H9 (cell line): Measurements from ENCODE around the gene RITA1. TPM values are rescaled to one million over a fixed set of nuclear protein-coding genes. Genes with fewer than 3 reads are reported as not detected.

Experiments used
- DNase-seq: peaks from one replicate; pipeline ENCODE4 v3.0.0-alpha.2; 2017
- H2AFZ ChIP-seq: one replicate; pipeline ENCODE4 v1.6.1; 2013; ENCODE audit warnings: mild to moderate bottlenecking, low read length, control low read depth, moderate library complexity
- H2AK5ac ChIP-seq: 2 replicates; pipeline ENCODE4 v1.6.1; 2013; ENCODE audit warnings: low read length, control low read depth, mixed read lengths; ENCODE audit not compliant: insufficient read length
- H2BK120ac ChIP-seq: one replicate; pipeline ENCODE4 v1.6.1; 2013; ENCODE audit warnings: low read depth, mild to moderate bottlenecking, low read length, control low read depth, inconsistent platforms; ENCODE audit not compliant: poor library complexity, severe bottlenecking
- H2BK12ac ChIP-seq: 2 replicates; pipeline ENCODE4 v1.6.1; 2013; ENCODE audit warnings: low read length, control low read depth, mixed read lengths, low read depth; ENCODE audit not compliant: insufficient read length
- H2BK15ac ChIP-seq: 2 replicates; pipeline ENCODE4 v1.6.1; 2013; ENCODE audit warnings: low read depth, low read length, control low read depth
- H2BK20ac ChIP-seq: one replicate; pipeline ENCODE4 v1.6.1; 2013; ENCODE audit warnings: low read depth, mild to moderate bottlenecking, low read length, control low read depth, inconsistent platforms; ENCODE audit not compliant: poor library complexity, severe bottlenecking
- H2BK5ac ChIP-seq: 2 replicates; pipeline ENCODE4 v1.6.1; 2013; ENCODE audit warnings: low read length, control low read depth, mixed read lengths; ENCODE audit not compliant: insufficient read length
- H3K14ac ChIP-seq: 2 replicates; pipeline ENCODE4 v1.6.1; 2013; ENCODE audit warnings: low read length, control low read depth; ENCODE audit not compliant: insufficient read depth
- H3K18ac ChIP-seq: 2 replicates; pipeline ENCODE4 v1.6.1; 2013; ENCODE audit warnings: low read depth, mild to moderate bottlenecking, mixed read lengths, low read length, control low read depth; ENCODE audit not compliant: insufficient read length
- H3K23ac ChIP-seq: 2 replicates; pipeline ENCODE4 v1.6.1; 2013; ENCODE audit warnings: low read length, control low read depth, mixed read lengths, low read depth; ENCODE audit not compliant: insufficient read length
- H3K23me2 ChIP-seq: 2 replicates; pipeline ENCODE4 v1.6.1; 2013; ENCODE audit warnings: low read depth, mild to moderate bottlenecking, mixed read lengths, low read length, control low read depth; ENCODE audit not compliant: insufficient read length, poor library complexity, severe bottlenecking
- H3K27ac ChIP-seq: 2 replicates; pipeline ENCODE4 v1.5.1; 2013; ENCODE audit warnings: low read length, control low read depth, mixed read lengths, low read depth; ENCODE audit not compliant: insufficient read length
- H3K27me3 ChIP-seq: 2 replicates; pipeline ENCODE4 v1.6.1; 2013; ENCODE audit warnings: low read length, control low read depth, inconsistent platforms; ENCODE audit not compliant: insufficient read depth
- H3K4ac ChIP-seq: 2 replicates; pipeline ENCODE4 v1.6.1; 2013; ENCODE audit warnings: low read depth, mild to moderate bottlenecking, control low read depth, inconsistent platforms, low read length, moderate library complexity
- H3K4me1 ChIP-seq: 2 replicates; pipeline ENCODE4 v1.6.1; 2013; ENCODE audit warnings: low read length, control low read depth, inconsistent platforms; ENCODE audit not compliant: insufficient read depth
- H3K4me2 ChIP-seq: 2 replicates; pipeline ENCODE4 v1.6.1; 2013; ENCODE audit warnings: low read length, control low read depth, mixed read lengths; ENCODE audit not compliant: insufficient read length, insufficient read depth
- H3K56ac ChIP-seq: 2 replicates; pipeline ENCODE4 v1.6.1; 2013; ENCODE audit warnings: low read depth, mild to moderate bottlenecking, mixed read lengths, low read length, control low read depth; ENCODE audit not compliant: insufficient read length
- H3K79me1 ChIP-seq: 2 replicates; pipeline ENCODE4 v1.6.1; 2013; ENCODE audit warnings: low read depth, mild to moderate bottlenecking, moderate library complexity, low read length, control low read depth, inconsistent platforms; ENCODE audit not compliant: insufficient read depth, poor library complexity, severe bottlenecking
- H3K79me2 ChIP-seq: 2 replicates; pipeline ENCODE4 v1.6.1; 2013; ENCODE audit warnings: low read length, control low read depth, inconsistent platforms; ENCODE audit not compliant: insufficient read depth
- H3K9ac ChIP-seq: 2 replicates; pipeline ENCODE4 v1.6.1; 2013; ENCODE audit warnings: low read length, control low read depth, mixed read lengths; ENCODE audit not compliant: insufficient read length; ENCODE audit errors: extremely low read depth
- H3K9me3 ChIP-seq: one replicate; pipeline ENCODE4 v1.6.1; 2013; ENCODE audit warnings: low read depth, low read length, inconsistent platforms; ENCODE audit not compliant: control insufficient read depth
- H3T11ph ChIP-seq: one replicate; pipeline ENCODE4 v1.6.1; 2013; ENCODE audit warnings: mild to moderate bottlenecking, low read length, control low read depth, inconsistent platforms
- H4K20me1 ChIP-seq: one replicate; pipeline ENCODE4 v1.6.1; 2013; ENCODE audit not compliant: control insufficient read depth, insufficient read length, insufficient read depth
- H4K5ac ChIP-seq: 2 replicates; pipeline ENCODE4 v1.6.1; 2013; ENCODE audit warnings: low read depth, mild to moderate bottlenecking, mixed read lengths, low read length, control low read depth; ENCODE audit not compliant: insufficient read length
- H4K8ac ChIP-seq: replicated peaks from 2 replicates; pipeline ENCODE4 v1.6.1; 2013; ENCODE audit warnings: low read length, control low read depth, mixed read lengths, low read depth; ENCODE audit not compliant: insufficient read length
- H4K91ac ChIP-seq: 2 replicates; pipeline ENCODE4 v1.6.1; 2013; ENCODE audit warnings: low read depth, mild to moderate bottlenecking, moderate library complexity, mixed read lengths, low read length, control low read depth; ENCODE audit not compliant: insufficient read length
- H3K27ac Mint-ChIP-seq, 3 experiments: 2 replicates in 2 of 3; 3 replicates in 1 of 3; pipeline ENCODE4 v1.8.0; 2020 to 2021; ENCODE audit warnings: mixed read lengths in 3 of 3, mild to moderate bottlenecking in 1 of 3, moderate library complexity in 1 of 3
- H3K27me3 Mint-ChIP-seq: 2 replicates; pipeline ENCODE4 v1.8.0; 2021; ENCODE audit warnings: low read depth, mild to moderate bottlenecking, moderate library complexity, mixed read lengths
- H3K36me3 Mint-ChIP-seq, 3 experiments: 2 replicates in 2 of 3; 3 replicates in 1 of 3; pipeline ENCODE4 v1.8.0; 2020 to 2021; ENCODE audit warnings: low read depth in 3 of 3, mixed read lengths in 3 of 3; ENCODE audit not compliant: insufficient read depth in 1 of 3
- H3K4me1 Mint-ChIP-seq, 2 experiments: 2 replicates each; pipeline ENCODE4 v1.8.0; 2020; ENCODE audit warnings: mixed read lengths in 2 of 2
- H3K4me3 Mint-ChIP-seq, 2 experiments: 2 replicates in 1 of 2; 3 replicates in 1 of 2; pipeline ENCODE4 v1.8.0; 2020 to 2021; ENCODE audit warnings: mild to moderate bottlenecking in 2 of 2, mixed read lengths in 2 of 2, moderate library complexity in 1 of 2
- H3K9me3 Mint-ChIP-seq, 2 experiments: 2 replicates in 1 of 2; 3 replicates in 1 of 2; pipeline ENCODE4 v1.8.0; 2020; ENCODE audit warnings: mild to moderate bottlenecking in 2 of 2, mixed read lengths in 2 of 2, moderate library complexity in 1 of 2
- WGBS: extraction: QIAGEN DNeasy Blood & Tissue Kit; methylation state at CpG from one replicate; pipeline ENCODE4 v1.1.7; 2013; ENCODE audit warnings: missing lambda C conversion rate, low lambda C conversion rate, mixed read lengths; ENCODE audit not compliant: insufficient read length; ENCODE audit errors: extremely low coverage; 5-methylcytosine and 5-hydroxymethylcytosine counted together
- total RNA-seq: library from RNA; stranded (reverse); gene quantifications from 2 replicates; pipeline ENCODE4 v1.2.1, GENCODE V29; 2021
- TF ChIP-seq, protein P1 (sequence below): fragments of 200-600 bp; sonication (generic); conservative IDR thresholded peaks from 3 replicates; pipeline ENCODE4 v1.8.0; 2021; ENCODE audit warnings: antibody characterized with exemption, mild to moderate bottlenecking

RITA1 gene
- total RNA-seq, 1 experiment from 2014 or later: 26.1 TPM

DNA sequence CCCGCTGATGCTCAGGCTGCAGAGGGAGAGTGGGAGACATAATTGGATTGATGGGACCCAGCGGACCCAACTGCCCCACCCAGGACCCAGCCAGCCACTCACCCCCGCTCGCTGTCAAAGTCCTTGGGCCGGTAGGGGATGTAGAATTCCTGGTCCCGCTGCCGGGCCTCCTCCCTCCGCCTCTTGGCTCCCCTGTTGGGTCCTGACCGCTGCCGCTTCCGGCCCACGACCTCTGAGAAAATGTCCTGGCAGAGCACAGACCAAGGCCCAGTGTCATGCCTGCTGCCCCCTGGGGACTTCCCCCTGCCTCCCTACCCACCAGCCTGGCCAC is 22.5 kb upstream of the RITA1 start:
- H4K20me1 ChIP-seq: no peaks in the 10 kb centered on the region
- no CpG with 5 or more reads among the region's 12 CpGs for WGBS

More for the DNA sequence above, 22.5 kb upstream of the RITA1 start:
- H3K14ac ChIP-seq: no peak overlapping the region
- no peak overlapping the region for H3K23ac ChIP-seq
- no peak overlapping the region for H3K4ac ChIP-seq
- peak overlapping the region in 1 of 3 experiments; percentile 62; a peak in 3 of 7 replicates for H3K27ac Mint-ChIP-seq
- H3T11ph ChIP-seq: no peak overlapping the region
- H3K27me3 ChIP-seq: no peaks in the 10 kb centered on the region
- no peak overlapping the region for H2BK5ac ChIP-seq
- no peak overlapping the region for H3K27ac ChIP-seq
- no peak overlapping the region for H2BK12ac ChIP-seq
- H3K9me3 Mint-ChIP-seq: no peaks in the 10 kb centered on the region
- H3K23me2 ChIP-seq: peaks cover 3% of the 10 kb centered on the region
- peaks cover 11 to 25% of the 10 kb centered on the region in 2 experiments for H3K4me1 Mint-ChIP-seq
- no peak overlapping the region for H4K8ac ChIP-seq
- no peak overlapping the region for H3K4me3 Mint-ChIP-seq
- DNase-seq: no peak
- H3K18ac ChIP-seq: no peak overlapping the region
- H2AK5ac ChIP-seq: no peak overlapping the region
- H4K91ac ChIP-seq: no peak overlapping the region
- no peak overlapping the region for H4K5ac ChIP-seq
- H3K4me1 ChIP-seq: no peaks in the 10 kb centered on the region
- H2BK15ac ChIP-seq: no peak overlapping the region
- no peak overlapping the region for H2BK20ac ChIP-seq
- H2BK120ac ChIP-seq: no peak overlapping the region
- H2AFZ ChIP-seq: no peak overlapping the region
- H3K56ac ChIP-seq: no peak overlapping the region
- no peaks in the 10 kb centered on the region for H3K9me3 ChIP-seq
- no peaks in the 10 kb centered on the region; the same call in 1 of the 2 replicates for H3K27me3 Mint-ChIP-seq
- H3K4me2 ChIP-seq: no peak overlapping the region
- H3K79me1 ChIP-seq: no peaks in the 10 kb centered on the region
- no peaks in the 10 kb centered on the region for H3K79me2 ChIP-seq
- H3K36me3 Mint-ChIP-seq: peaks cover 21 to 69% (median 65%) of the 10 kb centered on the region in 3 experiments
- H3K9ac ChIP-seq: no peak overlapping the region
- TF ChIP-seq, protein P1, sequence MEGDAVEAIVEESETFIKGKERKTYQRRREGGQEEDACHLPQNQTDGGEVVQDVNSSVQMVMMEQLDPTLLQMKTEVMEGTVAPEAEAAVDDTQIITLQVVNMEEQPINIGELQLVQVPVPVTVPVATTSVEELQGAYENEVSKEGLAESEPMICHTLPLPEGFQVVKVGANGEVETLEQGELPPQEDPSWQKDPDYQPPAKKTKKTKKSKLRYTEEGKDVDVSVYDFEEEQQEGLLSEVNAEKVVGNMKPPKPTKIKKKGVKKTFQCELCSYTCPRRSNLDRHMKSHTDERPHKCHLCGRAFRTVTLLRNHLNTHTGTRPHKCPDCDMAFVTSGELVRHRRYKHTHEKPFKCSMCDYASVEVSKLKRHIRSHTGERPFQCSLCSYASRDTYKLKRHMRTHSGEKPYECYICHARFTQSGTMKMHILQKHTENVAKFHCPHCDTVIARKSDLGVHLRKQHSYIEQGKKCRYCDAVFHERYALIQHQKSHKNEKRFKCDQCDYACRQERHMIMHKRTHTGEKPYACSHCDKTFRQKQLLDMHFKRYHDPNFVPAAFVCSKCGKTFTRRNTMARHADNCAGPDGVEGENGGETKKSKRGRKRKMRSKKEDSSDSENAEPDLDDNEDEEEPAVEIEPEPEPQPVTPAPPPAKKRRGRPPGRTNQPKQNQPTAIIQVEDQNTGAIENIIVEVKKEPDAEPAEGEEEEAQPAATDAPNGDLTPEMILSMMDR: no peak
